Fibroblast of mammary gland (primary cell): ENCODE data around the gene TMEM161B.
A peak's percentile ranks its signal among the peaks of the same experiment; 100 is the strongest.

Source experiments
- DNase-seq: peaks from one replicate; pipeline ENCODE4 v3.0.0-alpha.2; 2010; ENCODE audit warnings: low read depth
- H3K4me3 ChIP-seq: 2 replicates; pipeline ENCODE4 v1.5.1; 2011; ENCODE audit warnings: low read depth, mild to moderate bottlenecking, low read length, moderate library complexity; ENCODE audit not compliant: control insufficient read depth
- CTCF ChIP-seq: conservative IDR thresholded peaks from 2 replicates; pipeline ENCODE4 v1.5.1; 2011; ENCODE audit warnings: low read depth, low read length, inconsistent platforms; ENCODE audit not compliant: control insufficient read depth, insufficient read depth

The TMEM161B gene

DNA sequence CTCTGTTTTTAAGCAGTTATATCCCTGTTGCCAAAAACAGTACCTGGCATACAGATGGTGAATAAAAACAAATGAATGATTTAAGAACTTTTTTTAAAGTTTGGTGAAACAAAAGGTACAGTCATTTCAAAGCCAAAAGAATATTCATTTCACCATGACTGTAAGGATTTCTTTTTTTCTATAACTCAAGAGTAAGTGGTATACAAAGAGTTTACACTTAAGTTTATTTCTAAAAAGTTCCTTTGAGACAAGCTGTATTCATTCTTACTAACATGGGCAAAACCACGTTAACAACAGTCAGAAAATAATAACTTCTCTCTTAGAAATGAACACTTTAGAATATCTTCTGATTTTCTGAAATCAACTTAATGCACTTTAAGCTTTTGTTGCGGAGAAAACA lies 5.3 kb downstream of the TMEM161B start:
- H3K4me3 ChIP-seq: no peak overlapping the region
- DNase-seq: no peak
- no peak for TF ChIP-seq CTCF

GRCh38 chr5:88262116-88262515 lies 6.5 kb downstream of the TMEM161B start:
- H3K4me3 ChIP-seq: no peak overlapping the region
- DNase-seq: peak; percentile 41
- no peak for TF ChIP-seq CTCF

DNA sequence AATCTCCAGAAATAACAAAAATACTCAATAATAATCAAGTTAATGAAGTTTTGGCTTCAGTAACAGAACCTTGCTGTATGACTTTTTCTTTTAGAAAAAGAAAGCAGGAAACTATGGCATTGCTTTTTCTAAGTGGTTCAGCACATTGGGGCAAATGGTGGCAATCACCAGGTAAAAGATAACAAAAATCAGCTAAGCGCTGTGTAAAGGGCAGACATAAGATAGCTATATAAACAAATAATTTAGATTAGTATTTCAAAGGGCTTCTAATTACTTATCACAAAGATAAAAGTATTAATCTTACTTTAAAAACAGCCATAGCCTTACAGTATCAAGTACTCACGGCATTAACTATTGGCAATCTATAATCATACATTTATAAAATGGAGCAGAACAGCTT lies 10.0 kb downstream of the TMEM161B start:
- no peak for DNase-seq
- TF ChIP-seq CTCF: no peak
- no peak overlapping the region for H3K4me3 ChIP-seq

DNA sequence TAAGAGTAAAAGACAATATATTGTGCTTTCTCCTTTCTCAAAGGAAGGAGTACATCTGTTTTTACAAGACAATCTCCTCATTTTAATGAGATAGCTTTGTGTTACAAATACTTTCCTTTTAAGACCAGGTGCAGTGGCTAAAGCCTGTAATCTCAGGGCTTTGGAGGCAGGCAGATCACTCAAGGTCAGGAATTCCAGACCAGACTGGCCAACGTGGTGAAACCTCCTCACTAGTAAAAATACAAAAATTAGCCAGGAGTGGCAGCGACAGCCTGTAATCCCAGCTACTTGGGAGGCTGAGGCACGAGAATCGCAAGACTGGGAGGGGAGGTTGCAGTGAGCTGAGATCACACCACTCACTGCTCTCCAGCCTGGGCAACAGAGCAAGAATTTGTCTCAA lies 11.8 kb downstream of the TMEM161B start:
- no peak for TF ChIP-seq CTCF
- no peak overlapping the region for H3K4me3 ChIP-seq
- DNase-seq: no peak

- no peak for TF ChIP-seq CTCF
- no peak overlapping the region for H3K4me3 ChIP-seq
- no peak for DNase-seq
Measured at GRCh38 chr5:88256037-88256436, 12.6 kb downstream of the TMEM161B start.

GRCh38 chr5:88254320-88254719 lies 14.3 kb downstream of the TMEM161B start:
- no peak for DNase-seq
- H3K4me3 ChIP-seq: no peak overlapping the region
- TF ChIP-seq CTCF: no peak

DNA sequence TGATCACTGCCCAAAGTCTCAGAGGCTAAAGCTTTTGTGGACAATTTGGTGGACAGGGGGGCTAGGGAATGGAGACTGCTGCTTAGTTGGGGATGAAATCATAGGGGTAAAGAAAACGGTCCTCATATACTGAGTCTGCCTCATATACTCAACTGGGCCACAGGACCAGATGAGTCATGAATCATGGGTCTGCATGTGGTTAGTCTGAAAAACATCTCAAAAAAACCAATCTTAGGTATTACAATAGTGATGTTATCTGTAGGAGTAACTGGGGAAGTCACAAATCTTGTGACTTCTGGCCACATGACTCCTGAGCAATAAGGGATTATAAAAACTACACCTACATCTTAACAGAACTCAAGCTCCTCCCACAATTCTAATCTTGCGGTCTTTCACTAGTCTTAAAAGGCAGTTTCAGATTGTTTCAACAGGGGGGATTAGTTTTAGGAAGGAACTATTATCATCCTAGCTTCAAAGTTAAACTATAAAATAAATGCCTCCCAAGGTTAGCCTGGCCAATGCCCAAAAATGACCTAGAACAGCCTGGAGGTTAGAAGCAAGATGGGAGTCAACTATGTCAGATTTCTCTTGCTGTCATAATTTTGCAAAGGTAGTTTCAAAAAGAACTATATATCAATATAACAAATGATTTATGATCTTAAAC lies 17.5 kb downstream of the TMEM161B start:
- TF ChIP-seq CTCF: no peak
- peak; percentile 55 for DNase-seq
- H3K4me3 ChIP-seq: no peak overlapping the region
